ENCODE results near the gene CYP1A1. TPM values are rescaled to one million over a fixed set of nuclear protein-coding genes. Genes with fewer than 3 reads are reported as not detected.

Gene CYP1A1
- total RNA-seq, 2 experiments from 2014 or later = 0.29 TPM; not detected in 1

DNA sequence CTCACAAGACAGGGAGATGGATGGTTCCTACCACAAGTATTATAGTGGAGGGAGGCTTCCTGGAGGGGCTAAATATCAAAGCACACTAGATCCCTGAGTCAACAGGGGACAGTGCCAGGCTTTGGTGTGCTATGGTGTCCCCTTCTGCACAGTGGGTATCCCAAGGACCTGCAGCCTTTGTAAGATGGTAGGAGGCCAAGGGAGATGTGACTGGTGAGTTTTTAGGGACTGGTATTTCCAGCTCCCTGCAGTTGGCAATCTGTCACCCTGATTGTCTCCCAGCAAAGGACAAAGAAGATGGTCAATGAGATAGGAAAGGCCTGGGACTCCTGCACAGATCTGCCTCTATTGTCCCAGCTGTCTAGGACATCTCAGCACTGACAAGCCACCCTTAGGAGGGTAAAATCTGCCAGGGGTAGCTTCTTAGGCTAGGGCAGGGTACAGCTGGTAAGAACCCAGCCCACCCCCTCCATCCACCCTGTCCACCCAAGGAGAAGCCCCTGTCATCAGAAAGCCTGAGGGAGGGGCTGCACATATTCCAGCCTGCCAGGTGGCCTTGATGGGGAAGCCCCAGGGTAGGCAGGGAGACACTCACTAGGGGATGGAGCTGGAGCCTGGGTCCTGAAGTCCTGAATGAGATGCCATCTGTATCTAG, 631 bp downstream of the CYP1A1 start:
- POLR2A ChIA-PET = no interaction called here
- Histone ChIP-seq H3K36me3 (ENCODE audit: insufficient read depth, low read length) (no peaks in the 10 kb centered on the region), H2AFZ (ENCODE audit: low read length) (no peak overlapping the region), H3K27ac (ENCODE audit: low read depth, low read length, poor library complexity, severe bottlenecking) (no peak overlapping the region), H3K4me2 (ENCODE audit: low read length) (no peak overlapping the region), H3K9me2 (ENCODE audit: insufficient read depth, low read length) (no peaks in the 10 kb centered on the region), H4K20me1 (ENCODE audit: insufficient read depth, low read length) (no peaks in the 10 kb centered on the region), H3K9me3 (ENCODE audit: low read length) (no peaks in the 10 kb centered on the region), H3K4me3 (ENCODE audit: low read depth, low read length, poor library complexity, severe bottlenecking) (no peak overlapping the region), H3K79me2 (ENCODE audit: insufficient read depth, low read depth, low read length) (no peaks in the 10 kb centered on the region), H3K4me1 (ENCODE audit: insufficient read depth, low read length, poor library complexity, severe bottlenecking) (no peaks in the 10 kb centered on the region)
- BruUV-seq (replicated peaks) = no TSS peak
- no peak for DNase-seq (ENCODE audit: low spot score)
- intact Hi-C loops (cut with micrococcal nuclease; ENCODE audit: unreplicated experiment) = no loop called here
- TF ChIP-seq EZH2phosphoT487 (IDR thresholded peaks at IDR 0.05; ENCODE audit: borderline replicate concordance, low read depth, low read length) = no peak
- TF ChIP-seq, protein P1, sequence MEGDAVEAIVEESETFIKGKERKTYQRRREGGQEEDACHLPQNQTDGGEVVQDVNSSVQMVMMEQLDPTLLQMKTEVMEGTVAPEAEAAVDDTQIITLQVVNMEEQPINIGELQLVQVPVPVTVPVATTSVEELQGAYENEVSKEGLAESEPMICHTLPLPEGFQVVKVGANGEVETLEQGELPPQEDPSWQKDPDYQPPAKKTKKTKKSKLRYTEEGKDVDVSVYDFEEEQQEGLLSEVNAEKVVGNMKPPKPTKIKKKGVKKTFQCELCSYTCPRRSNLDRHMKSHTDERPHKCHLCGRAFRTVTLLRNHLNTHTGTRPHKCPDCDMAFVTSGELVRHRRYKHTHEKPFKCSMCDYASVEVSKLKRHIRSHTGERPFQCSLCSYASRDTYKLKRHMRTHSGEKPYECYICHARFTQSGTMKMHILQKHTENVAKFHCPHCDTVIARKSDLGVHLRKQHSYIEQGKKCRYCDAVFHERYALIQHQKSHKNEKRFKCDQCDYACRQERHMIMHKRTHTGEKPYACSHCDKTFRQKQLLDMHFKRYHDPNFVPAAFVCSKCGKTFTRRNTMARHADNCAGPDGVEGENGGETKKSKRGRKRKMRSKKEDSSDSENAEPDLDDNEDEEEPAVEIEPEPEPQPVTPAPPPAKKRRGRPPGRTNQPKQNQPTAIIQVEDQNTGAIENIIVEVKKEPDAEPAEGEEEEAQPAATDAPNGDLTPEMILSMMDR (conservative IDR thresholded peaks at IDR 0.05; ENCODE audit: low read length) = no peak
- CTCF ChIA-PET (ENCODE audit: unreplicated experiment) = no interaction called here

DNA sequence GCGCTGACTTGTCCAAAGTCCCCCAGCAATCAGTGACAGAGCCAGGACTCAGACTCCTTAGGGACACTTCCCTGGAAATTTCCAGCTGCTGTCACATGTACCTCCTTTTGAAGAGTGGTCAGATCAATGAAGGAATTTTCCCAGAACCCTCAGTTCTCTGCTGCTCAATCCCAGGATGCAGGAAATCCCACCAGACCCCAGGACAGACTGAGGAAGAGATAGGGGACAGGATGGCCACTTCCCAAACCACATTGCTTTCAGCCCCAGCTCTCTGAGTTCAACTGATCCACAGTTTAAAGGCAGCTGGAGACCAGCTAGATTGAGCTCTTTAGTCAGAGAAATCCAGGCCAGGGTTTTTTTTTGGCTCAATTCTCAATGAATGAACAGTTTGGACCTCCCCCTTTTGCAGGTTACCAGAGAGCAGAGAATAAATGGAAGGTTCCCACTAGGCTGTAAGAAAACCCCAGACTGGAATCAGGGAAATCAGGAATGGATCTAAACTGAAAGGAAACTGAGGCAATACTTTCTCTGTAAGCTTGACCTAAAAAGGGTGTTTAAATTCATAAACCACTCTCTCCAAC, 1.5 kb downstream of the CYP1A1 start:
- no peak overlapping the region for H3K27ac ChIP-seq (ENCODE audit: low read depth, low read length, poor library complexity, severe bottlenecking)
- intact Hi-C loops (cut with micrococcal nuclease; ENCODE audit: unreplicated experiment) = no loop called here
- DNase-seq (ENCODE audit: low spot score) = peak; percentile 54
- H3K9me2 ChIP-seq (ENCODE audit: insufficient read depth, low read length) = no peaks in the 10 kb centered on the region
- H2AFZ ChIP-seq (ENCODE audit: low read length) = no peak overlapping the region
- no peaks in the 10 kb centered on the region for H3K9me3 ChIP-seq (ENCODE audit: low read length)
- ChIA-PET CTCF (ENCODE audit: unreplicated experiment) (no interaction called here), POLR2A (no interaction called here)
- H4K20me1 ChIP-seq (ENCODE audit: insufficient read depth, low read length) = no peaks in the 10 kb centered on the region
- H3K4me1 ChIP-seq (ENCODE audit: insufficient read depth, low read length, poor library complexity, severe bottlenecking) = no peaks in the 10 kb centered on the region
- BruUV-seq (replicated peaks) = no TSS peak
- H3K36me3 ChIP-seq (ENCODE audit: insufficient read depth, low read length) = no peaks in the 10 kb centered on the region
- H3K79me2 ChIP-seq (ENCODE audit: insufficient read depth, low read depth, low read length) = no peaks in the 10 kb centered on the region
- H3K4me3 ChIP-seq (ENCODE audit: low read depth, low read length, poor library complexity, severe bottlenecking) = no peak overlapping the region
- TF ChIP-seq, protein P1 (conservative IDR thresholded peaks at IDR 0.05; ENCODE audit: low read length) = no peak
- TF ChIP-seq EZH2phosphoT487 (IDR thresholded peaks at IDR 0.05; ENCODE audit: borderline replicate concordance, low read depth, low read length) = no peak
- H3K4me2 ChIP-seq (ENCODE audit: low read length) = no peak overlapping the region

DNA sequence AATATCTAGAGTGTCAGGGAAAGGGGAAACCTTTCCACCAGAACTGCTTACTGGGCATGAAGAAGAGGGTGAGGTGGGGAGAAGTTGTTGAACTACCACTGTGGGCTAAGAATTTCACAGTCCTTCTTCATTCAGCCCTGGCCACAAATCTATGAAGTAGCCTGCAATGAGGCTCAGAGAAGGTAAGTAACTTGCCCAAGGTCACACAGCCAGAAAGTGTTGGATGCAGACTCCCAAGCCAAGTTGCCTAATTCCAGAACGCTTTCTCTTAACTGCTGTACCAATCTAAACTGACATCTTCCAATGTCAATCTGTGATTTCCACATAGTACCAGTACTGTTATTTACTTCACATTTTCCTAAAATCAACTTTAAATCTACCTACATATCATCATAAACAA, 2.1 kb downstream of the CYP1A1 start:
- Histone ChIP-seq H3K4me3 (ENCODE audit: low read depth, low read length, poor library complexity, severe bottlenecking) (no peak overlapping the region), H3K9me2 (ENCODE audit: insufficient read depth, low read length) (no peaks in the 10 kb centered on the region), H3K4me2 (ENCODE audit: low read length) (no peak overlapping the region), H2AFZ (ENCODE audit: low read length) (no peak overlapping the region), H3K4me1 (ENCODE audit: insufficient read depth, low read length, poor library complexity, severe bottlenecking) (no peaks in the 10 kb centered on the region), H3K9me3 (ENCODE audit: low read length) (no peaks in the 10 kb centered on the region), H3K36me3 (ENCODE audit: insufficient read depth, low read length) (no peaks in the 10 kb centered on the region), H3K79me2 (ENCODE audit: insufficient read depth, low read depth, low read length) (no peaks in the 10 kb centered on the region), H4K20me1 (ENCODE audit: insufficient read depth, low read length) (no peaks in the 10 kb centered on the region), H3K27ac (ENCODE audit: low read depth, low read length, poor library complexity, severe bottlenecking) (no peak overlapping the region)
- DNase-seq (ENCODE audit: low spot score) = no peak
- ChIA-PET CTCF (ENCODE audit: unreplicated experiment) (no interaction called here), POLR2A (no interaction called here)
- TF ChIP-seq, protein P1 (conservative IDR thresholded peaks at IDR 0.05; ENCODE audit: low read length) = no peak
- TF ChIP-seq EZH2phosphoT487 (IDR thresholded peaks at IDR 0.05; ENCODE audit: borderline replicate concordance, low read depth, low read length) = no peak
- BruUV-seq (replicated peaks) = no TSS peak
- intact Hi-C loops (cut with micrococcal nuclease; ENCODE audit: unreplicated experiment) = no loop called here
